H1 (cell line): ENCODE measurements around the gene DDX19B. TPM values are rescaled to one million over a fixed set of nuclear protein-coding genes. Genes with fewer than 3 reads are reported as not detected.

Source experiments
- CTCF ChIA-PET: fragments of 300-600 bp; sonication (Branson Sonifier 250); formaldehyde crosslinking; loops from one replicate; lab custom pipeline; 2021; ENCODE audit not compliant: partially characterized antibody; lab: Charles Lee
- POLR2A ChIA-PET: fragments of 300-600 bp; sonication (Branson Sonifier 250); formaldehyde crosslinking; loops from one replicate; lab custom pipeline; 2021; ENCODE audit warnings: inconsistent platforms; ENCODE audit not compliant: partially characterized antibody; lab: Charles Lee
- DNase-seq, 2 experiments: peaks; one replicate each; pipeline versions ENCODE4 v3.0.0 to v3.0.0-alpha.2; 2010 to 2022; ENCODE audit warnings: low spot score in 2 of 2, low read depth in 1 of 2, mixed read lengths in 1 of 2
- FAIRE-seq: peaks from 2 replicates; lab custom pipeline; 2011; peaks lifted over from hg19 to GRCh38; lab: Jason Lieb, UNC
- H2AFZ ChIP-seq: 2 replicates; pipeline ENCODE4 v1.8.1; 2012; ENCODE audit warnings: low read length, inconsistent platforms
- H2AK5ac ChIP-seq: 2 replicates; pipeline ENCODE4 v1.6.1; 2013; ENCODE audit warnings: low read depth, low read length
- H2BK120ac ChIP-seq: replicated peaks from 2 replicates; pipeline ENCODE3; 2013; ENCODE audit warnings: low read depth, low read length, inconsistent platforms
- H2BK12ac ChIP-seq: 2 replicates; pipeline ENCODE4 v1.6.1; 2013; ENCODE audit warnings: low read depth, low read length
- H2BK15ac ChIP-seq: 2 replicates; pipeline ENCODE4 v1.6.1; 2013; ENCODE audit warnings: low read length
- H2BK20ac ChIP-seq: 2 replicates; pipeline ENCODE4 v1.6.1; 2013; ENCODE audit warnings: low read length
- H2BK5ac ChIP-seq: 2 replicates; pipeline ENCODE4 v1.6.1; 2013; ENCODE audit warnings: low read depth, low read length
- H3K14ac ChIP-seq: 2 replicates; pipeline ENCODE4 v1.6.1; 2013; ENCODE audit warnings: inconsistent platforms; ENCODE audit not compliant: insufficient read length
- H3K18ac ChIP-seq: 2 replicates; pipeline ENCODE4 v1.6.1; 2013; ENCODE audit warnings: low read length; ENCODE audit errors: extremely low read depth
- H3K23ac ChIP-seq: 2 replicates; pipeline ENCODE4 v1.6.1; 2013; ENCODE audit warnings: inconsistent platforms; ENCODE audit not compliant: insufficient read length
- H3K23me2 ChIP-seq: 2 replicates; pipeline ENCODE4 v1.6.1; 2013; ENCODE audit warnings: low read depth, low read length
- H3K27ac ChIP-seq: 2 replicates; pipeline ENCODE4 v1.6.1; 2011; ENCODE audit warnings: low read depth, low read length, inconsistent platforms
- H3K27me3 ChIP-seq, 4 experiments: replicated peaks in 1 of 4; 1 replicate in 1 of 4; 2 replicates in 3 of 4; pipeline versions ENCODE4 v1.6.1 to v1.8.1; 2011 to 2013; ENCODE audit warnings: low read length in 3 of 4, mild to moderate bottlenecking in 3 of 4, inconsistent platforms in 2 of 4, mixed read lengths in 2 of 4, moderate library complexity in 1 of 4; ENCODE audit not compliant: control insufficient read depth in 3 of 4, insufficient read depth in 3 of 4; ENCODE audit errors: extremely low read depth in 1 of 4
- H3K36me3 ChIP-seq, 4 experiments: 2 replicates each; pipeline versions ENCODE4 v1.6.1 to v1.8.1; 2011 to 2013; ENCODE audit warnings: mild to moderate bottlenecking in 4 of 4, low read length in 3 of 4, moderate library complexity in 2 of 4, control low read depth in 1 of 4, inconsistent platforms in 1 of 4; ENCODE audit not compliant: insufficient read depth in 4 of 4, control insufficient read depth in 2 of 4
- H3K4ac ChIP-seq: replicated peaks from 2 replicates; pipeline ENCODE3; 2013; ENCODE audit warnings: low read length, low read depth, mixed read lengths, inconsistent platforms; ENCODE audit not compliant: insufficient read length
- H3K4me1 ChIP-seq, 4 experiments: replicated peaks in 1 of 4; 1 replicate in 1 of 4; 2 replicates in 3 of 4; pipeline versions ENCODE4 v1.6.1 to v1.8.1; 2011 to 2013; ENCODE audit warnings: low read length in 3 of 4, inconsistent platforms in 2 of 4, mixed read lengths in 1 of 4; ENCODE audit not compliant: insufficient read depth in 4 of 4, control insufficient read depth in 3 of 4
- H3K4me2 ChIP-seq, 2 experiments: 2 replicates each; pipeline versions ENCODE4 v1.6.1 to v1.8.1; 2011 to 2013; ENCODE audit warnings: low read depth in 2 of 2, low read length in 2 of 2, control low read depth in 1 of 2, inconsistent platforms in 1 of 2, mild to moderate bottlenecking in 1 of 2; ENCODE audit not compliant: insufficient read depth in 1 of 2
- H3K4me3 ChIP-seq, 4 experiments: fragments of 200-600, 300-600 bp in 1 of 4; sonication (generic), shearing (Covaris generic), sonication (Bioruptor Twin) in 1 of 4; 2 replicates each; pipeline versions ENCODE4 v1.5.1 to v1.8.1; 2011 to 2016; ENCODE audit warnings: low read length in 4 of 4, low read depth in 3 of 4, control low read depth in 2 of 4, inconsistent platforms in 2 of 4, mild to moderate bottlenecking in 2 of 4, mixed read lengths in 1 of 4, moderate library complexity in 1 of 4; ENCODE audit not compliant: insufficient read depth in 2 of 4; ENCODE audit errors: extremely low read depth in 1 of 4
- H3K56ac ChIP-seq: replicated peaks from 2 replicates; pipeline ENCODE3; 2013; ENCODE audit warnings: low read depth, mild to moderate bottlenecking, mixed read lengths, low read length, inconsistent platforms; ENCODE audit not compliant: insufficient read length
- H3K79me1 ChIP-seq: 2 replicates; pipeline ENCODE4 v1.6.1; 2013; ENCODE audit warnings: low read depth, low read length, control low read depth
- H3K79me2 ChIP-seq, 2 experiments: 2 replicates each; pipeline versions ENCODE4 v1.6.1 to v1.8.1; 2012 to 2013; ENCODE audit warnings: low read length in 2 of 2, mild to moderate bottlenecking in 2 of 2, inconsistent platforms in 1 of 2; ENCODE audit not compliant: insufficient read depth in 2 of 2, control insufficient read depth in 1 of 2
- H3K9ac ChIP-seq, 4 experiments: replicated peaks in 1 of 4; 1 replicate in 1 of 4; 2 replicates in 3 of 4; pipeline versions ENCODE4 v1.6.1 to v1.8.1; 2011 to 2013; ENCODE audit warnings: low read depth in 3 of 4, low read length in 3 of 4, control low read depth in 2 of 4, mild to moderate bottlenecking in 2 of 4, moderate library complexity in 2 of 4, inconsistent platforms in 1 of 4; ENCODE audit errors: extremely low read depth in 1 of 4
- H3K9me3 ChIP-seq, 2 experiments: 2 replicates each; pipeline versions ENCODE4 v1.6.1 to v1.8.1; 2012 to 2013; ENCODE audit warnings: mild to moderate bottlenecking in 2 of 2, moderate library complexity in 2 of 2, control low read depth in 1 of 2, inconsistent platforms in 1 of 2, low read depth in 1 of 2, low read length in 1 of 2, mixed read lengths in 1 of 2; ENCODE audit not compliant: insufficient read depth in 2 of 2
- H4K20me1 ChIP-seq, 2 experiments: replicated peaks in 1 of 2; 2 replicates each; pipeline versions ENCODE3 to v1.8.1; 2011 to 2013; ENCODE audit warnings: inconsistent platforms in 2 of 2, low read length in 2 of 2, mild to moderate bottlenecking in 1 of 2; ENCODE audit not compliant: insufficient read depth in 2 of 2, control insufficient read depth in 1 of 2
- H4K5ac ChIP-seq: 2 replicates; pipeline ENCODE4 v1.6.1; 2013; ENCODE audit warnings: low read length, low read depth, mixed read lengths, inconsistent platforms; ENCODE audit not compliant: insufficient read length
- H4K8ac ChIP-seq: 2 replicates; pipeline ENCODE4 v1.8.0; 2013; ENCODE audit warnings: mild to moderate bottlenecking, moderate library complexity, low read length, inconsistent platforms; ENCODE audit not compliant: insufficient read depth; ENCODE audit errors: extremely low read depth
- H4K91ac ChIP-seq: replicated peaks from 2 replicates; pipeline ENCODE3; 2013; ENCODE audit warnings: low read length, mixed read lengths, inconsistent platforms; ENCODE audit not compliant: insufficient read length
- POLR2A ChIP-seq, 2 experiments: IDR thresholded peaks; 1 replicate in 1 of 2; 2 replicates in 1 of 2; pipeline ENCODE4 v1.6.1; 2011; ENCODE audit warnings: low read depth in 2 of 2, low read length in 2 of 2, mild to moderate bottlenecking in 2 of 2; ENCODE audit errors: control extremely low read depth in 1 of 2
- SUZ12 ChIP-seq: fragments of 200-600 bp; sonication (generic); IDR thresholded peaks from 2 replicates; pipeline ENCODE4 v1.6.1; 2012; ENCODE audit warnings: mild to moderate bottlenecking, inconsistent platforms, low read length, moderate library complexity, mixed read lengths
- TAF7 ChIP-seq: optimal IDR thresholded peaks from 2 replicates; pipeline ENCODE3; 2011; ENCODE audit warnings: low read depth, mild to moderate bottlenecking, inconsistent platforms, low read length, moderate library complexity, borderline replicate concordance
- WGBS, 2 experiments: shearing (Covaris generic) in 1 of 2; methylation state at CpG; one replicate each; pipeline versions ENCODE4 v1.1.6 to v1.1.7; 2013 to 2015; ENCODE audit warnings: low lambda C conversion rate in 2 of 2, mixed read lengths in 2 of 2, inconsistent platforms in 1 of 2, low coverage in 1 of 2, missing lambda C conversion rate in 1 of 2; ENCODE audit not compliant: insufficient replicate concordance in 2 of 2, insufficient coverage in 1 of 2, insufficient read length in 1 of 2; ENCODE audit errors: extremely low coverage in 1 of 2, missing lambda C conversion rate in 1 of 2; 5-methylcytosine and 5-hydroxymethylcytosine counted together
- polyA plus RNA-seq, 7 experiments: library from polyadenylated mRNA; depleted of rRNA in 3 of 7; stranded (reverse) in 5 of 7; unstranded in 2 of 7; fragments of >200 nt in 5 of 7; fragments of 200-250 nt in 2 of 7; gene quantifications; 1 replicate in 5 of 7; 2 replicates in 1 of 7; 4 replicates in 1 of 7; pipeline versions ENCODE4 v1.2.1 to v1.2.3, GENCODE V29; 2011 to 2013; ENCODE audit warnings: missing spikeins in 2 of 7, mixed read lengths in 2 of 7
- total RNA-seq: library from RNA; stranded (reverse); fragmentation: NEBNext Ultra II Directional; extraction: Animal tissue kit (Norgen Biotek cat#: 25700); gene quantifications from 2 replicates; pipeline ENCODE4 v1.2.1, GENCODE V29; 2021

DDX19B gene
- total and polyA plus RNA-seq, 2 of the 8 experiments (the other 6 are each of a cell fraction or from before 2014, with no cell fraction given), result 40.5 to 42.7 TPM

- Histone ChIP-seq H3K9ac (no peak overlapping the region), H2BK5ac (no peak overlapping the region), H3K36me3 (peaks cover 5 to 44% (median 19%) of the 10 kb centered on the region in 4 experiments), H4K5ac (no peak overlapping the region), H4K20me1 (peaks cover 0 to 1% of the 10 kb centered on the region in 2 experiments), H3K79me2 (peaks cover 0 to 3% of the 10 kb centered on the region in 2 experiments; a peak in 1 of 4 replicates), H3K9me3 (no peaks in the 10 kb centered on the region), H3K79me1 (no peaks in the 10 kb centered on the region), H4K8ac (no peak overlapping the region), H3K4me3 (no peak overlapping the region), H2BK20ac (no peak overlapping the region), H3K23ac (no peak overlapping the region), H3K27ac (no peak overlapping the region), H2BK15ac (no peak overlapping the region), H3K27me3 (no peaks in the 10 kb centered on the region), H3K4me1 (no peaks in the 10 kb centered on the region), H3K4me2 (no peak overlapping the region), H4K91ac (no peak overlapping the region), H2BK12ac (no peak overlapping the region), H3K23me2 (no peaks in the 10 kb centered on the region), H3K4ac (no peak overlapping the region), H2AK5ac (no peak overlapping the region), H2AFZ (no peak overlapping the region), H3K18ac (no peak overlapping the region), H2BK120ac (no peak overlapping the region), H3K56ac (no peak overlapping the region), H3K14ac (no peak overlapping the region)
- no peak for DNase-seq
- FAIRE-seq, result no peak
- ChIA-PET POLR2A (interaction anchor here (0.7 to 2.0 kb wide), 5 partner anchors 27 to 298 kb away, joined by 3 to 6 read pairs (median 4); partner anchors contain the start of gene DDX19A), CTCF (interaction anchor here (0.6 to 3.2 kb wide), 5 partner anchors 11 to 258 kb away, joined by 3 to 11 read pairs (median 5); no protein-coding TSS in a partner anchor)
- WGBS, 2 experiments, result 97% methylated on average over 8 of the region's 8 CpGs; no CpG with 5 or more reads in 1 of the 2 experiments
- TF ChIP-seq TAF7, result no peak
- TF ChIP-seq SUZ12, result no peak
- no peak for TF ChIP-seq POLR2A (IDR thresholded peaks at IDR 0.05; ENCODE audit: control extremely low read depth in 1 of 2, low read depth in 2 of 2, low read length in 2 of 2)
Observed at GRCh38 chr16:70374213-70374612, 75.2 kb downstream of the DDX19B start.
